SK-N-SH (cell line): Measurements from ENCODE around the gene SLC35B4. TPM values are rescaled to one million over a fixed set of nuclear protein-coding genes. Genes with fewer than 3 reads are reported as not detected.

Source experiments
- CTCF ChIA-PET: fragments of 300-600, 350-600 bp; formaldehyde crosslinking; extraction: SDS; loops from one replicate; lab custom pipeline; 2021; lab: Yijun Ruan, JAX
- POLR2A ChIA-PET: fragments of 350-600 bp; sonication (Branson Sonifier 250); formaldehyde crosslinking; extraction: SDS; loops from one replicate; lab custom pipeline; 2020; ENCODE audit warnings: antibody characterized with exemption, inconsistent platforms; lab: Yijun Ruan, JAX
- DNase-seq: peaks from one replicate; pipeline ENCODE4 v3.0.0; 2012
- H2AFZ ChIP-seq: fragments of 200-600 bp; sonication (generic); 2 replicates; pipeline ENCODE4 v1.8.1; 2016; ENCODE audit warnings: antibody characterized with exemption, mild to moderate bottlenecking, low read depth
- H3F3A ChIP-seq: fragments of 200-600 bp; sonication (generic); replicated peaks from 2 replicates; pipeline ENCODE3; 2016; ENCODE audit warnings: antibody characterized with exemption, mild to moderate bottlenecking; ENCODE audit not compliant: insufficient read depth
- H3K27ac ChIP-seq, 2 experiments: fragments of 200-500 bp in 1 of 2; fragments of 200-600 bp in 1 of 2; sonication (Bioruptor generic) in 1 of 2; sonication (generic), shearing (Covaris generic) in 1 of 2; 2 replicates each; pipeline versions ENCODE4 v1.5.1 to v1.6.1; 2014 to 2016; ENCODE audit warnings: low read depth in 2 of 2, inconsistent platforms in 1 of 2, low read length in 1 of 2, mild to moderate bottlenecking in 1 of 2, mixed read lengths in 1 of 2
- H3K27me3 ChIP-seq: fragments of 200-600 bp; sonication (generic), shearing (Covaris generic); 2 replicates; pipeline ENCODE4 v1.6.1; 2016; ENCODE audit warnings: mixed run types; ENCODE audit not compliant: insufficient read depth
- H3K36me3 ChIP-seq, 2 experiments: fragments of 200-500 bp in 1 of 2; fragments of 200-600 bp in 1 of 2; sonication (Bioruptor generic) in 1 of 2; sonication (generic) in 1 of 2; replicated peaks in 1 of 2; 2 replicates each; pipeline versions ENCODE3 to v1.5.1; 2014 to 2016; ENCODE audit warnings: low read length in 1 of 2, mild to moderate bottlenecking in 1 of 2; ENCODE audit not compliant: insufficient read depth in 2 of 2, control insufficient read depth in 1 of 2
- H3K4me1 ChIP-seq, 2 experiments: fragments of 200-500 bp in 1 of 2; fragments of 200-600 bp in 1 of 2; sonication (Bioruptor generic) in 1 of 2; sonication (generic), shearing (Covaris generic) in 1 of 2; 2 replicates each; pipeline versions ENCODE4 v1.5.1 to v1.6.1; 2014 to 2016; ENCODE audit warnings: low read depth in 1 of 2, low read length in 1 of 2, mixed run types in 1 of 2; ENCODE audit not compliant: insufficient read depth in 2 of 2, control insufficient read depth in 1 of 2
- H3K4me2 ChIP-seq: fragments of 200-600 bp; sonication (generic), shearing (Covaris generic); 2 replicates; pipeline ENCODE4 v1.6.1; 2017; ENCODE audit warnings: mixed run types
- H3K4me3 ChIP-seq, 2 experiments: fragments of 200-500 bp in 1 of 2; fragments of 200-600 bp in 1 of 2; sonication (Bioruptor generic) in 1 of 2; sonication (generic), shearing (Covaris generic) in 1 of 2; 2 replicates each; pipeline versions ENCODE4 v1.5.1 to v1.8.1; 2014 to 2016; ENCODE audit warnings: low read depth in 2 of 2, inconsistent platforms in 1 of 2, low read length in 1 of 2, mild to moderate bottlenecking in 1 of 2, mixed read lengths in 1 of 2, moderate library complexity in 1 of 2
- H3K79me2 ChIP-seq: fragments of 200-600 bp; sonication (generic); 2 replicates; pipeline ENCODE4 v1.8.1; 2017; ENCODE audit warnings: mild to moderate bottlenecking; ENCODE audit not compliant: insufficient read depth
- H3K9ac ChIP-seq: fragments of 200-600 bp; sonication (generic); 2 replicates; pipeline ENCODE4 v1.6.1; 2017; ENCODE audit warnings: mixed run types
- H3K9me2 ChIP-seq: fragments of 200-600 bp; sonication (generic); 2 replicates; pipeline ENCODE4 v1.6.1; 2017; ENCODE audit warnings: mixed run types
- H3K9me3 ChIP-seq: fragments of 200-600 bp; sonication (generic); 2 replicates; pipeline ENCODE4 v1.6.1; 2017; ENCODE audit warnings: mixed run types, mild to moderate bottlenecking, moderate library complexity
- H4K20me1 ChIP-seq: fragments of 200-600 bp; sonication (generic); 2 replicates; pipeline ENCODE4 v1.6.1; 2017; ENCODE audit warnings: mild to moderate bottlenecking, mixed run types; ENCODE audit not compliant: insufficient read depth
- CHD2 ChIP-seq: fragments of 150-350 bp; IDR thresholded peaks from 2 replicates; pipeline ENCODE4 v1.6.1; 2018; ENCODE audit warnings: low read length; ENCODE audit not compliant: partially characterized antibody
- FOXJ3 ChIP-seq: sonication (generic); formaldehyde crosslinking; IDR thresholded peaks from 2 replicates; pipeline ENCODE4 v1.5.1; 2020; ENCODE audit warnings: mild to moderate bottlenecking, missing genetic modification reagents
- GATA2 ChIP-seq: sonication (generic); formaldehyde crosslinking; IDR thresholded peaks from 2 replicates; pipeline ENCODE4 v1.5.0; 2020; ENCODE audit warnings: mild to moderate bottlenecking, missing genetic modification reagents
- MXI1 ChIP-seq: IDR thresholded peaks from 2 replicates; pipeline ENCODE4 v1.6.1; 2012; ENCODE audit warnings: mild to moderate bottlenecking, low read depth, low read length, improper control_type of control experiment
- NFIC ChIP-seq: IDR thresholded peaks from 2 replicates; pipeline ENCODE4 v1.4.0; 2012; ENCODE audit warnings: borderline replicate concordance
- RCOR1 ChIP-seq: fragments of 150-350 bp; IDR thresholded peaks from 2 replicates; pipeline ENCODE4 v1.6.1; 2017; ENCODE audit warnings: antibody characterized with exemption, low read length
- RFX5 ChIP-seq: IDR thresholded peaks from 2 replicates; pipeline ENCODE4 v1.6.1; 2012; ENCODE audit warnings: mild to moderate bottlenecking, improper control_type of control experiment, low read length
- RXRA ChIP-seq: IDR thresholded peaks from 2 replicates; pipeline ENCODE4 v1.4.0; 2012; ENCODE audit warnings: low read depth, mild to moderate bottlenecking, borderline replicate concordance
- TAF1 ChIP-seq: IDR thresholded peaks from 2 replicates; pipeline ENCODE4 v1.6.1; 2012; ENCODE audit warnings: low read depth, mild to moderate bottlenecking, low read length, moderate library complexity, borderline replicate concordance
- TCF12 ChIP-seq: IDR thresholded peaks from 2 replicates; pipeline ENCODE4 v1.4.0; 2012
- TEAD4 ChIP-seq: IDR thresholded peaks from 2 replicates; pipeline ENCODE4 v1.4.0; 2012; ENCODE audit warnings: mild to moderate bottlenecking, borderline replicate concordance; ENCODE audit not compliant: insufficient read depth
- YY1 ChIP-seq: IDR thresholded peaks from 2 replicates; pipeline ENCODE4 v1.4.0; 2012; ENCODE audit warnings: low read depth, mild to moderate bottlenecking
- WGBS: methylation state at CpG from one replicate; pipeline ENCODE4 v1.1.6; 2017; ENCODE audit warnings: low lambda C conversion rate; 5-methylcytosine and 5-hydroxymethylcytosine counted together
- polyA plus RNA-seq, 3 experiments: library from polyadenylated mRNA; depleted of rRNA; stranded (reverse); fragments of >200 nt; gene quantifications; 2 replicates each; pipeline ENCODE4 v1.2.3, GENCODE V29; 2012
- TF ChIP-seq, protein P1 (sequence below): IDR thresholded peaks from 2 replicates; pipeline ENCODE4 v1.4.0; 2012; ENCODE audit warnings: low read depth
- TF ChIP-seq, protein P2 (sequence below): IDR thresholded peaks from 2 replicates; pipeline ENCODE4 v1.4.0; 2012; ENCODE audit warnings: low read depth, borderline replicate concordance
- TF ChIP-seq, protein P3 (sequence below): IDR thresholded peaks from 2 replicates; pipeline ENCODE4 v1.4.0; 2012; ENCODE audit warnings: low read depth, borderline replicate concordance
- TF ChIP-seq, protein P4 (sequence below): fragments of 200-600 bp; sonication (generic); IDR thresholded peaks from 2 replicates; pipeline ENCODE4 v1.6.1; 2017; ENCODE audit warnings: antibody characterized with exemption, mild to moderate bottlenecking, moderate library complexity
- TF ChIP-seq, protein P5 (sequence below): IDR thresholded peaks from 2 replicates; pipeline ENCODE4 v1.6.1; 2012; ENCODE audit warnings: mild to moderate bottlenecking, low read depth, low read length, moderate library complexity
- TF ChIP-seq, protein P6 (sequence below): IDR thresholded peaks from 2 replicates; pipeline ENCODE4; 2012

Gene SLC35B4
- polyA plus RNA-seq, 1 of the 3 experiments (the other 2 are of a cell fraction), result 19.3 TPM

DNA sequence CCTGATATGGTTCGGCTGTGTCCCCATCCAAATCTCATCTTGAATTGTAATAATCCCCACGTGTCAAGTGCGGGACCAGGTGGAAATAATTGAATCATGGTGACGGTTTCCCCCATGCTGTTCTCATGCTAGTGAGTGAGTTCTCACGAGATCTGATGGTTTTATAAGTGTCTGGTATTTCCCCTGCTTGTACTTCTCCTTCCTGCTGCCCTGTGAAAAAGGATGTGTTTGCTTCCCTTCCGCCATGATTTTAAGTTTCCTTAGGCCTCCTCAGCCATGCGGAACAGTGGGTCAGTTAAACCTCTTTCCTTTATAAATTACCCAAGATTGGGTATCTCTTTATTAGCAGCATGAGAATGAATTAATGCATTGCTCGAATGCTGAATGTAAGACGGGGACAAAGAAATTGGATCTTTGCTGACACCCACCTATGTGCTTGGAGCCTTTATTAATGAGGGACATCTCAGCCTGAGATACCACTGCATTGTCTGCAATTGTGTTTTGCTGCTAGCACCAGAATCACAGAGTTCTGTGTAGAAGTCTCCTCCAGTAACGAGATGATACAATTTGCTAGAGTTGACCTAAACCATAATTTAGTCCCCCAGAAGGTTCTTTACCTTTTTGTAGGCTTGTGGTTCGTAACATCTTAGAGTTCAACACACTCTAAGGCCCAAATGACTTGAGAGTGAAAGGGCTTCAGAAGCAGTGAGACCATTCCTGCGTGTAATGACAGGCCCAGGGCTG lies 28.6 kb downstream of the SLC35B4 start:
- Histone ChIP-seq H4K20me1 (no peaks in the 10 kb centered on the region), H3K36me3 (peaks cover 0 to 21% of the 10 kb centered on the region in 2 experiments), H3K4me3 (no peak overlapping the region), H3K27me3 (no peaks in the 10 kb centered on the region), H3K9ac (no peak overlapping the region), H3K27ac (peak overlapping the region in 1 of 2 experiments; percentile 3; a peak in 1 of 4 replicates), H3K9me3 (no peaks in the 10 kb centered on the region), H3K9me2 (no peaks in the 10 kb centered on the region), H3F3A (no peaks in the 10 kb centered on the region), H3K4me1 (peaks cover 0 to 5% of the 10 kb centered on the region in 2 experiments; a peak in 2 of 4 replicates), H3K79me2 (no peaks in the 10 kb centered on the region), H2AFZ (no peak overlapping the region), H3K4me2 (no peak overlapping the region)
- POLR2A ChIA-PET, result no interaction called here
- WGBS, result 92% methylated on average over 12 of the region's 12 CpGs
- DNase-seq, result no peak
- TF ChIP-seq, protein P1, sequence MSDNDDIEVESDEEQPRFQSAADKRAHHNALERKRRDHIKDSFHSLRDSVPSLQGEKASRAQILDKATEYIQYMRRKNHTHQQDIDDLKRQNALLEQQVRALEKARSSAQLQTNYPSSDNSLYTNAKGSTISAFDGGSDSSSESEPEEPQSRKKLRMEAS, result no peak
- TF ChIP-seq TAF1, result no peak
- no peak for TF ChIP-seq CHD2
- TF ChIP-seq RXRA, result no peak
- TF ChIP-seq, protein P2, sequence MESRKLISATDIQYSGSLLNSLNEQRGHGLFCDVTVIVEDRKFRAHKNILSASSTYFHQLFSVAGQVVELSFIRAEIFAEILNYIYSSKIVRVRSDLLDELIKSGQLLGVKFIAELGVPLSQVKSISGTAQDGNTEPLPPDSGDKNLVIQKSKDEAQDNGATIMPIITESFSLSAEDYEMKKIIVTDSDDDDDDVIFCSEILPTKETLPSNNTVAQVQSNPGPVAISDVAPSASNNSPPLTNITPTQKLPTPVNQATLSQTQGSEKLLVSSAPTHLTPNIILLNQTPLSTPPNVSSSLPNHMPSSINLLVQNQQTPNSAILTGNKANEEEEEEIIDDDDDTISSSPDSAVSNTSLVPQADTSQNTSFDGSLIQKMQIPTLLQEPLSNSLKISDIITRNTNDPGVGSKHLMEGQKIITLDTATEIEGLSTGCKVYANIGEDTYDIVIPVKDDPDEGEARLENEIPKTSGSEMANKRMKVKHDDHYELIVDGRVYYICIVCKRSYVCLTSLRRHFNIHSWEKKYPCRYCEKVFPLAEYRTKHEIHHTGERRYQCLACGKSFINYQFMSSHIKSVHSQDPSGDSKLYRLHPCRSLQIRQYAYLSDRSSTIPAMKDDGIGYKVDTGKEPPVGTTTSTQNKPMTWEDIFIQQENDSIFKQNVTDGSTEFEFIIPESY, result no peak
- TF ChIP-seq YY1, result no peak
- TF ChIP-seq NFIC, result no peak
- TF ChIP-seq RCOR1, result no peak
- no peak for TF ChIP-seq GATA2 (CRISPR knock-in tag)
- no peak for TF ChIP-seq RFX5
- no peak for TF ChIP-seq TEAD4
- TF ChIP-seq, protein P3, sequence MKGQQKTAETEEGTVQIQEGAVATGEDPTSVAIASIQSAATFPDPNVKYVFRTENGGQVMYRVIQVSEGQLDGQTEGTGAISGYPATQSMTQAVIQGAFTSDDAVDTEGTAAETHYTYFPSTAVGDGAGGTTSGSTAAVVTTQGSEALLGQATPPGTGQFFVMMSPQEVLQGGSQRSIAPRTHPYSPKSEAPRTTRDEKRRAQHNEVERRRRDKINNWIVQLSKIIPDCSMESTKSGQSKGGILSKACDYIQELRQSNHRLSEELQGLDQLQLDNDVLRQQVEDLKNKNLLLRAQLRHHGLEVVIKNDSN, result no peak
- TF ChIP-seq TCF12, result no peak
- TF ChIP-seq, protein P4, sequence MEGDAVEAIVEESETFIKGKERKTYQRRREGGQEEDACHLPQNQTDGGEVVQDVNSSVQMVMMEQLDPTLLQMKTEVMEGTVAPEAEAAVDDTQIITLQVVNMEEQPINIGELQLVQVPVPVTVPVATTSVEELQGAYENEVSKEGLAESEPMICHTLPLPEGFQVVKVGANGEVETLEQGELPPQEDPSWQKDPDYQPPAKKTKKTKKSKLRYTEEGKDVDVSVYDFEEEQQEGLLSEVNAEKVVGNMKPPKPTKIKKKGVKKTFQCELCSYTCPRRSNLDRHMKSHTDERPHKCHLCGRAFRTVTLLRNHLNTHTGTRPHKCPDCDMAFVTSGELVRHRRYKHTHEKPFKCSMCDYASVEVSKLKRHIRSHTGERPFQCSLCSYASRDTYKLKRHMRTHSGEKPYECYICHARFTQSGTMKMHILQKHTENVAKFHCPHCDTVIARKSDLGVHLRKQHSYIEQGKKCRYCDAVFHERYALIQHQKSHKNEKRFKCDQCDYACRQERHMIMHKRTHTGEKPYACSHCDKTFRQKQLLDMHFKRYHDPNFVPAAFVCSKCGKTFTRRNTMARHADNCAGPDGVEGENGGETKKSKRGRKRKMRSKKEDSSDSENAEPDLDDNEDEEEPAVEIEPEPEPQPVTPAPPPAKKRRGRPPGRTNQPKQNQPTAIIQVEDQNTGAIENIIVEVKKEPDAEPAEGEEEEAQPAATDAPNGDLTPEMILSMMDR, result no peak
- TF ChIP-seq, protein P5, sequence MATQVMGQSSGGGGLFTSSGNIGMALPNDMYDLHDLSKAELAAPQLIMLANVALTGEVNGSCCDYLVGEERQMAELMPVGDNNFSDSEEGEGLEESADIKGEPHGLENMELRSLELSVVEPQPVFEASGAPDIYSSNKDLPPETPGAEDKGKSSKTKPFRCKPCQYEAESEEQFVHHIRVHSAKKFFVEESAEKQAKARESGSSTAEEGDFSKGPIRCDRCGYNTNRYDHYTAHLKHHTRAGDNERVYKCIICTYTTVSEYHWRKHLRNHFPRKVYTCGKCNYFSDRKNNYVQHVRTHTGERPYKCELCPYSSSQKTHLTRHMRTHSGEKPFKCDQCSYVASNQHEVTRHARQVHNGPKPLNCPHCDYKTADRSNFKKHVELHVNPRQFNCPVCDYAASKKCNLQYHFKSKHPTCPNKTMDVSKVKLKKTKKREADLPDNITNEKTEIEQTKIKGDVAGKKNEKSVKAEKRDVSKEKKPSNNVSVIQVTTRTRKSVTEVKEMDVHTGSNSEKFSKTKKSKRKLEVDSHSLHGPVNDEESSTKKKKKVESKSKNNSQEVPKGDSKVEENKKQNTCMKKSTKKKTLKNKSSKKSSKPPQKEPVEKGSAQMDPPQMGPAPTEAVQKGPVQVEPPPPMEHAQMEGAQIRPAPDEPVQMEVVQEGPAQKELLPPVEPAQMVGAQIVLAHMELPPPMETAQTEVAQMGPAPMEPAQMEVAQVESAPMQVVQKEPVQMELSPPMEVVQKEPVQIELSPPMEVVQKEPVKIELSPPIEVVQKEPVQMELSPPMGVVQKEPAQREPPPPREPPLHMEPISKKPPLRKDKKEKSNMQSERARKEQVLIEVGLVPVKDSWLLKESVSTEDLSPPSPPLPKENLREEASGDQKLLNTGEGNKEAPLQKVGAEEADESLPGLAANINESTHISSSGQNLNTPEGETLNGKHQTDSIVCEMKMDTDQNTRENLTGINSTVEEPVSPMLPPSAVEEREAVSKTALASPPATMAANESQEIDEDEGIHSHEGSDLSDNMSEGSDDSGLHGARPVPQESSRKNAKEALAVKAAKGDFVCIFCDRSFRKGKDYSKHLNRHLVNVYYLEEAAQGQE, result no peak
- no peak for TF ChIP-seq MXI1
- TF ChIP-seq, protein P6, sequence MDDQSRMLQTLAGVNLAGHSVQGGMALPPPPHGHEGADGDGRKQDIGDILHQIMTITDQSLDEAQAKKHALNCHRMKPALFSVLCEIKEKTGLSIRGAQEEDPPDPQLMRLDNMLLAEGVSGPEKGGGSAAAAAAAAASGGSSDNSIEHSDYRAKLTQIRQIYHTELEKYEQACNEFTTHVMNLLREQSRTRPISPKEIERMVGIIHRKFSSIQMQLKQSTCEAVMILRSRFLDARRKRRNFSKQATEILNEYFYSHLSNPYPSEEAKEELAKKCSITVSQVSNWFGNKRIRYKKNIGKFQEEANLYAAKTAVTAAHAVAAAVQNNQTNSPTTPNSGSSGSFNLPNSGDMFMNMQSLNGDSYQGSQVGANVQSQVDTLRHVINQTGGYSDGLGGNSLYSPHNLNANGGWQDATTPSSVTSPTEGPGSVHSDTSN, result no peak
- no peak for TF ChIP-seq FOXJ3 (CRISPR knock-in tag)
- CTCF ChIA-PET, result interaction anchor here (1.1 to 1.2 kb wide), 3 partner anchors 11 to 70 kb away, joined by 3 to 4 read pairs (median 3); partner anchors contain the start of gene SLC35B4
